Thymus (tissue), 11 donors: ENCODE data around the gene CPEB1. TPM values are rescaled to one million over a fixed set of nuclear protein-coding genes. Genes with fewer than 3 reads are reported as not detected.
"Not testable (repeated sequence)": the region's sequence is repeated elsewhere in the genome, so short reads cannot be mapped to it uniquely, and the experiment has no call there.

Experiments used
- DNase-seq, 9 donors: peaks; one replicate each; pipeline ENCODE4 v3.0.0-alpha.2; 2013; ENCODE audit warnings: low spot score in 9 of 9, low read depth in 6 of 9, missing footprints in 1 of 9
- H3K27ac ChIP-seq, 2 donors: one replicate each; pipeline ENCODE4 v1.5.1; 2013; ENCODE audit warnings: control low read depth in 1 of 2, low read depth in 1 of 2, low read length in 1 of 2, mild to moderate bottlenecking in 1 of 2, moderate library complexity in 1 of 2
- H3K27me3 ChIP-seq, 2 donors: one replicate each; pipeline ENCODE4 v1.5.1; 2013; ENCODE audit warnings: low read length in 1 of 2; ENCODE audit not compliant: control insufficient read depth in 2 of 2, insufficient read depth in 1 of 2
- H3K36me3 ChIP-seq, 2 donors: one replicate each; pipeline ENCODE4 v1.5.1; 2013; ENCODE audit warnings: low read length in 1 of 2, mild to moderate bottlenecking in 1 of 2, moderate library complexity in 1 of 2; ENCODE audit not compliant: control insufficient read depth in 2 of 2, insufficient read depth in 2 of 2
- H3K4me1 ChIP-seq, 2 donors: one replicate each; pipeline ENCODE4 v1.5.1; 2013; ENCODE audit warnings: low read length in 2 of 2; ENCODE audit not compliant: control insufficient read depth in 2 of 2, insufficient read depth in 2 of 2
- H3K4me3 ChIP-seq, 2 donors: one replicate each; pipeline ENCODE4 v1.5.1; 2013; ENCODE audit warnings: low read length in 2 of 2, control low read depth in 1 of 2, mild to moderate bottlenecking in 1 of 2
- H3K9me3 ChIP-seq, 2 donors: one replicate each; pipeline ENCODE4 v1.5.1; 2013; ENCODE audit warnings: low read length in 1 of 2, mild to moderate bottlenecking in 1 of 2; ENCODE audit not compliant: control insufficient read depth in 2 of 2, insufficient read depth in 1 of 2
- WGBS: extraction: QIAGEN DNeasy Blood & Tissue Kit; methylation state at CpG from one replicate; pipeline ENCODE4 v1.1.7; 2013; 5-methylcytosine and 5-hydroxymethylcytosine counted together
- polyA plus RNA-seq: library from polyadenylated mRNA; stranded (reverse); fragments of 200-250 nt; gene quantifications from one replicate; pipeline ENCODE4 v1.2.3, GENCODE V29; 2013
- total RNA-seq: library from RNA; stranded (reverse); fragments of 120-200 nt; gene quantifications from one replicate; pipeline ENCODE4 v1.2.4, GENCODE V29; 2013
- donor health status: healthy.

The CPEB1 gene
- total and polyA plus RNA-seq, 2 donors = 0.09 to 0.64 TPM

- H3K4me3 ChIP-seq, H3K27ac ChIP-seq, H3K9me3 ChIP-seq, DNase-seq, H3K36me3 ChIP-seq: not testable (repeated sequence)
- H3K27me3 ChIP-seq = peaks cover 52 to 80% of the 10 kb centered on the region in 2 donors
- 93% methylated on average over 34 of the region's 34 CpGs for WGBS
- H3K4me1 ChIP-seq = peaks cover 0 to 11% of the 10 kb centered on the region in 2 donors
Observed at GRCh38 chr15:82644967-82645852, 2.0 kb downstream of the CPEB1 start.

GRCh38 chr15:82643992-82644391 is 3.2 kb downstream of the CPEB1 start:
- 86% methylated on average over 3 of the region's 3 CpGs for WGBS
- H3K36me3 ChIP-seq = no peaks in the 10 kb centered on the region
- no peak for DNase-seq
- no peak overlapping the region for H3K4me3 ChIP-seq
- H3K4me1 ChIP-seq = peaks cover 0 to 11% of the 10 kb centered on the region in 2 donors
- H3K9me3 ChIP-seq = peaks cover 6 to 7% of the 10 kb centered on the region in 2 donors
- H3K27me3 ChIP-seq = peaks cover 42 to 75% of the 10 kb centered on the region in 2 donors
- no peak overlapping the region for H3K27ac ChIP-seq

- no peaks in the 10 kb centered on the region for H3K36me3 ChIP-seq
- peaks cover 0 to 6% of the 10 kb centered on the region in 2 donors for H3K4me1 ChIP-seq
- DNase-seq = no peak
- H3K4me3 ChIP-seq = no peak overlapping the region
- H3K9me3 ChIP-seq = peaks cover 6 to 7% of the 10 kb centered on the region in 2 donors
- H3K27ac ChIP-seq = no peak overlapping the region
- H3K27me3 ChIP-seq = peaks cover 31 to 65% of the 10 kb centered on the region in 2 donors
- 61% methylated on average over 3 of the region's 3 CpGs for WGBS
Observed at GRCh38 chr15:82642656-82643055, 4.5 kb downstream of the CPEB1 start.

DNA sequence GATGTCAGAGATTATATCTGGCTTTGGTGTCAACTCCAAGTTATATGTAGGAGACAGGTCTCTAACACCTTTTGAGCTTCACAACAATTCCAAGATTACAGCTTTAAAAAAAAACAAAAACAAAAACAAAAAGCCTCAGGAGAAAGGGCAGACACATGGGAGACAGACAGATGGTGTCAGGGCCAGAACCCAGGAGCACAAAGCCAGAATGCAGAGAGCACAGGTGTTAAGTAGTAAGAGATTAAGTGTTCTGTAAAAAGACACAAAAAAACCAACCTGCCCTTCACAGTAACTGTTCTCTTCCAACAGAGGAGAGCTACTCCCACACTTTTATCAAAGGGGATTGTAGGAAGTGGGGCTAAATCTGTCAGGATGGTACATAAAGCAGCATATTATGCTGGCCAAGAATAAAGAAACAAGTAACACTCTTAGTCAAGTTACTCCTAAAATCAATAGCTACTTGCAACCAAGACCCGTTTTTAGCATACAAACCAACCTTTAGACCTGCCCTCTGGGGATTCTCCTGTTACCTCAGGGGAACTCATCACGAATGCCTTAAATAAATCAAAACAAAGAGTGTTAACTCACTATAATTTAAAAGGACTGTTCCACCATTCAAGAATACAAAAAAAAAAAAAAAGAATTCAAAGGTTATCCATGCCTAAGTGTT is 5.9 kb downstream of the CPEB1 start:
- Histone ChIP-seq H3K9me3 (no peaks in the 10 kb centered on the region), H3K36me3 (no peaks in the 10 kb centered on the region), H3K27me3 (peaks cover 18 to 51% of the 10 kb centered on the region in 2 donors), H3K4me1 (no peaks in the 10 kb centered on the region), H3K4me3 (no peak overlapping the region), H3K27ac (no peak overlapping the region)
- WGBS = 64% methylated on average over 2 of the region's 2 CpGs
- no peak for DNase-seq

- Histone ChIP-seq H3K36me3 (no peaks in the 10 kb centered on the region), H3K9me3 (no peaks in the 10 kb centered on the region), H3K27me3 (peaks cover 14 to 45% of the 10 kb centered on the region in 2 donors)
Observed at GRCh38 chr15:82640672-82641071, 6.5 kb downstream of the CPEB1 start.

GRCh38 chr15:82635798-82636197 is 11.4 kb downstream of the CPEB1 start:
- Histone ChIP-seq H3K4me1 (no peaks in the 10 kb centered on the region), H3K27me3 (peaks cover 0 to 15% of the 10 kb centered on the region in 2 donors), H3K36me3 (no peaks in the 10 kb centered on the region), H3K9me3 (no peaks in the 10 kb centered on the region), H3K4me3 (no peak overlapping the region), H3K27ac (no peak overlapping the region)
- WGBS = 58% methylated on average over 2 of the region's 2 CpGs
- DNase-seq = no peak

More at GRCh38 chr15:82640672-82641071, 6.5 kb downstream of the CPEB1 start:
- no peak for DNase-seq
- Histone ChIP-seq H3K4me3 (no peak overlapping the region), H3K27ac (no peak overlapping the region), H3K4me1 (no peaks in the 10 kb centered on the region)
- 58% methylated on average over 3 of the region's 3 CpGs for WGBS

GRCh38 chr15:82630033-82630432 is 17.1 kb downstream of the CPEB1 start:
- no peaks in the 10 kb centered on the region for H3K9me3 ChIP-seq
- no peak for DNase-seq
- H3K36me3 ChIP-seq = no peaks in the 10 kb centered on the region
- 86% methylated on average over 4 of the region's 4 CpGs for WGBS
- no peak overlapping the region for H3K4me3 ChIP-seq
- H3K27ac ChIP-seq = no peak overlapping the region
- no peaks in the 10 kb centered on the region for H3K4me1 ChIP-seq
- no peaks in the 10 kb centered on the region for H3K27me3 ChIP-seq

- Histone ChIP-seq H3K4me1 (no peaks in the 10 kb centered on the region), H3K4me3 (no peak overlapping the region), H3K27ac (no peak overlapping the region), H3K27me3 (no peaks in the 10 kb centered on the region), H3K9me3 (no peaks in the 10 kb centered on the region), H3K36me3 (no peaks in the 10 kb centered on the region)
- DNase-seq = no peak
- WGBS = 96% methylated on average over 4 of the region's 4 CpGs
Observed at GRCh38 chr15:82625136-82625535, 22.0 kb downstream of the CPEB1 start.

GRCh38 chr15:82624438-82624837 is 22.7 kb downstream of the CPEB1 start:
- Histone ChIP-seq H3K4me1 (no peaks in the 10 kb centered on the region), H3K4me3 (no peak overlapping the region), H3K9me3 (no peaks in the 10 kb centered on the region), H3K36me3 (no peaks in the 10 kb centered on the region), H3K27me3 (no peaks in the 10 kb centered on the region), H3K27ac (no peak overlapping the region)
- 94% methylated on average over 3 of the region's 3 CpGs for whole genome bisulfite sequencing
- DNase-seq = no peak
